Activated T-helper 1 cell treated with anti-CD3 and anti-CD28 coated beads, Interleukin-2, amount 50 U/mL, for 16 hours (primary cell): ENCODE data around the gene HOXA10.

Experiments
- DNase-seq, 2 donors: peaks; one replicate each; pipeline ENCODE4 v3.0.0-alpha.2; 2020; ENCODE audit warnings: low read depth in 1 of 2, low spot score in 1 of 2

The HOXA10 gene

DNA sequence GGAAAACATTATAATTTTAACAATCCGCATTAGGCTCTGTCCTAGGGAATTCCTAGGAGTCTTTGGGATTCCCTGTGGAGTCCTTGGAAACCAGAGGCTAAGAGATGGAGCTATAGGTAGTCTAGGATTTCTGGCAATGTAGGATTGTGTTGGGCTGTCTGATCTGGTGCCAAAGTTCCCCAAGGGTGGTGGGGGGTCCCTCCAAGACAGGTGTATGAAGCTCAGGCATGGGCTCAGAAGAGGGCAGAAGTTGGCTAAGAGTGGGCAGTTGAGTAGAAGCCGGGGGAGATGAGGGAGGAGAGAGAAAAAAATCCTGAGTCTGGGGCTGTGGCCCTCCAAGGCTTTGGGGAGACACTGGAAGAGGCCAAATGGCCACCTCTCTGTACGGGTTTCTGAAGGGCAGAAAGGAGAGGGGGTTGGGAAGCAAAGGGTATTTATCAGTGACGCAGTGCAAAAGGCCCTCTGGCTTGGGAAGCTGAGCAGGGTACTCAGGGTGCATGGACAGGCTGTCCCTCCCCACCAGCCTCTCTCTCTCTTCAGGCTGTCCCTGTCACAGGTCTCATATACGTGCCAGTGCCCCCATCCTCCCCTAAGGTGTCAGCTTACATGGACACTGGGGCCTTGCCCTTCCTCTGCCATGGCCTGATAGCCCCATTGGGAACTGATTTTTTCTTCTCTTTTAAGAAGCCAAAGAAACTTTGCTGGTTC, 27.5 kb downstream of the HOXA10 start:
- no peak for DNase-seq

DNA sequence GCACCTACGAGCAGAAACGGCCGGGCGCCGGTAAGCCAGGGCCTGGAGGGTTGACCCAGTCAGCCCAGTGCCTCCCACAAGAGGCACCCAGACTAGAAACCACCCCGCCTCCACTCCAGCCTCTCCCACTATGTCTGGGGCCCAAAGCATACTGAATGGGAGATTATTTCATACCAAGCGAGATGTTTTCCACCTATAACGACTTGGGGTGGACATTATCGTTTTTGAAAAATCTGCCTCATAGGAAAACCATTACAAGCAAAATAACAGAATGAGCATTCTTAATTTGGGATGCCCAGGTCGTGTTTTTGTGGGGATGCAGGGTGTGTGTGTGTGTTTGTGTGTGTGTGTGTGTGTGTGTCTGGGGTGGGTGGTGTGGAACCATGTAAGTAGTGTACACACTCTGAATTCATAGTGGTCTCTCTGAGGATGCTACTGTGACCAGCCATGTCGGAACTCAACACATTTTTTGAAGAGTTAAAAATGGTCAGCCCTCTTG, 28.2 kb downstream of the HOXA10 start:
- no peak for DNase-seq

DNA sequence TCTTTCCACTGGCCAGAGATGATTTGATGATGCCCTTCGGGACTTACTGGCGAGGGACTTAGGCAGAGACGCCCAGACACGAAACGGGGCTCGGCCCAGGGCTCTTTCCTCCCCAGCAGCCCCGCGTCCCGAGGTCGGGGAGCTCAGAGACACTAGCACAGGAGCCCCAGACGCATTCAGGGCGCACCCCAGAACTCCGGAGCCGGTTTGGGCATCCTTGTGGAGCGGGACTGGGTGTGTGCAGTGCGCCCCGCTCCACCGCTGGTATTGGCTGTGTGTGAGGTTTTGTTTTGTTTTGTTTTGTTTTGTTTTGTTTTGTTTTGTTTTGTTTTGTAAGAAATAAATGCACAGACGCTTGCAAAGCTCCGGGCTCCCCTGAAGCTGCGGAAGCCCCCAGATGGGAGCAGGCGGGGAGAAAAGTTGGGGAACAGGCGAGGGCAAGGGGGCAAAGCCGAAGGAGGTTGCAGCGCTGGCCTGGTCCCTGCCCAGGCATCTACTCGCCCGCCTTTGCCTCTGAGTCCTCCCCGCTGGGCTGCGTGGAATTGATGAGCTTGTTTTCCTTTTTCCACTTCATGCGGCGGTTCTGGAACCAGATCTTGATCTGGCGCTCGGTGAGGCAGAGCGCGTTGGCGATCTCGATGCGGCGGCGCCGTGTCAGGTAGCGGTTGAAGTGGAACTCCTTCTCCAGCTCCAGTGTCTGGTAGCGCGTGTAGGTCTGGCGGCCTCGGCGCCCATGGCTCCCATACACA, 28.8 kb downstream of the HOXA10 start:
- DNase-seq = no peak

DNA sequence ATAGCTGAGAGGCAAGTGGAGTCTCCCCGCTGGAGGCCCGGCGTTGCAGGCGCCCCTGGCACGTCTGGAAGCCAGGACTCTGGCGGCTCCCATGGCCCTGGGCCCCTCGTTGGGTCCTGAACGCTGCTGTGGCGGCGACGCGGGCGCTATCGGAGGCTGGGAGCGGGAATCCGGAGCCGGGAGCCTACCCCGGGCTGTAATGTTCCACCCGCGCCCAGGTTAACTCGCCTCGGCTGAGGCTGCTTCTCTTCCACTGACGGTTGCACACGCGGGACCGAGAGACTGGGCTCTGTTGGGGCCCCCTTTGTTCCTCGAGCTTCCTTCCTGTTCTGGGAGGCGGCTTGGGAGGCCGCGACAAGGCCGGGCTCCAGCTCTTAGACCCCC, 29.3 kb downstream of the HOXA10 start:
- DNase-seq = no peak

DNA sequence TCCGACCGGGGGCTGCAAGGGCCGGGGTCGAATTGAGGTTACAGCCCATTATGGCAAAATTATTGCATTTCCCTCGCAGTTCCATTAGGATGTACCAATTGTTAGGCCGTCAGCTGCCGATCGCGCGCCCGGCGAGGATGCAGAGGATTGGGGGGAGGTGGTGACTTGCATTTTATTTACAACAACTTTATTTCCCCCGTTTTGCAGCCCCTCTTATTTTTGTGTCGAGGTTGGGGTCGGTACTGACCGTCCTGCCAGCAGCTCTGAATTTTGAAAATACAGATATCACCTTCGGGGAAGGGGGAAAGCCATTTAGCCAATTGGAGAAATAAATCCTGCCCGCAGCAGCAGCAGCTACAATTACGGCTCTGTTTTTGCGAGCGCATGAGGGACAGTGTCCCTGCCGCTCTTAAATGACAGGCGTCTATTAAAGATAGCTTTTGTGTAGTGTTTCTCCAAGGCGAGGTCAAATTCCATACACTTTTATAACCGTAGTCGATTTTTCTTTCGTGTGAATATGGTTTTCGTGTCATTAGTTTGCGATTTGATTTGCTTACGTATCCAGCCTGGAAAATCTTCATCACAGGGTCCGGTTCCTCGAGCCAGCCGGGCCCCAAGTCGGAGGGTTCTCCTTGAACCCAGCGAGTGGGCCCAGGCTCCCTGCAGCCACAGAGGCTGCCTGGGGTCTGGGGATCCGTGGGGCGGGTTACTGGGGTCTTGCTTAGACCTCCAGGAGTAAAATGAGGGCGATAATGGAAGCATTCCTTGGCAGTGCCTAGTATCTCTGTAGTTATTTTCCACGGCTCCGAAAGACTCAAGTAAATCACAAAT, 30.0 kb downstream of the HOXA10 start:
- DNase-seq = no peak

DNA sequence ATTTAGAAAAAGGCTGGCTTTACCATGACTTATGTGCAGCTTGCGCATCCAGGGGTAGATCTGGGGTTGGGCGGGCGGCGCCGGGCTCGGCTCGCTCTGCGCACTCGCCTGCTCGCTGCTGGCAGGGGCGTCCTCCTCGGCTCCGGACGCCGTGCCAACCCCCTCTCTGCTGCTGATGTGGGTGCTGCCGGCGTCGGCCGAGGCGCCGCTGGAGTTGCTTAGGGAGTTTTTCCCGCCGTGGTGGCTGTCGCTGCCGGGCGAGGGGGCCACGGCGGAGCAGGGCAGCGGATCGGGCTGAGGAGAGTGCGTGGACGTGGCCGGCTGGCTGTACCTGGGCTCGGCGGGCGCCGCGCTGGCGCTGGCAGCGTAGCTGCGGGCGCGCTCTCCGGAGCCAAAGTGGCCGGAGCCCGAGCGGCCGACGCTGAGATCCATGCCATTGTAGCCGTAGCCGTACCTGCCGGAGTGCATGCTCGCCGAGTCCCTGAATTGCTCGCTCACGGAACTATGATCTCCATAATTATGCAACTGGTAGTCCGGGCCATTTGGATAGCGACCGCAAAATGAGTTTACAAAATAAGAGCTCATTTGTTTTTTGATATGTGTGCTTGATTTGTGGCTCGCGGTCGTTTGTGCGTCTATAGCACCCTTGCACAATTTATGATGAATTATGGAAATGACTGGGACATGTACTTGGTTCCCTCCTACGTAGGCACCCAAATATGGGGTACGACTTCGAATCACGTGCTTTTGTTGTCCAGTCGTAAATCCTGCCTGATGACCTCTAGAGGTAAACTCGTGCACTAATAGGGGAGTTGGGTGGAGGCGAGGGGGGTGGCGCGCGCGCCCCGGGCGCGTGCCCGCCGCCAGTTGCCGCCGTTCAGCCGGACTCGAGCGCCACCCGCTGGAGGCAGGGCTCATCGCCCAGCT, 30.8 kb downstream of the HOXA10 start, which contains the start of gene HOXA5:
TSS of gene HOXA5 (minus strand) at position 659 of the 927 bp plus-strand sequence. CDS start at position 585, 74 bp downstream.
- DNase-seq = no peak

- no peak for DNase-seq
Measured at GRCh38 chr7:27142580-27143022, 31.5 kb downstream of the HOXA10 start.

DNA sequence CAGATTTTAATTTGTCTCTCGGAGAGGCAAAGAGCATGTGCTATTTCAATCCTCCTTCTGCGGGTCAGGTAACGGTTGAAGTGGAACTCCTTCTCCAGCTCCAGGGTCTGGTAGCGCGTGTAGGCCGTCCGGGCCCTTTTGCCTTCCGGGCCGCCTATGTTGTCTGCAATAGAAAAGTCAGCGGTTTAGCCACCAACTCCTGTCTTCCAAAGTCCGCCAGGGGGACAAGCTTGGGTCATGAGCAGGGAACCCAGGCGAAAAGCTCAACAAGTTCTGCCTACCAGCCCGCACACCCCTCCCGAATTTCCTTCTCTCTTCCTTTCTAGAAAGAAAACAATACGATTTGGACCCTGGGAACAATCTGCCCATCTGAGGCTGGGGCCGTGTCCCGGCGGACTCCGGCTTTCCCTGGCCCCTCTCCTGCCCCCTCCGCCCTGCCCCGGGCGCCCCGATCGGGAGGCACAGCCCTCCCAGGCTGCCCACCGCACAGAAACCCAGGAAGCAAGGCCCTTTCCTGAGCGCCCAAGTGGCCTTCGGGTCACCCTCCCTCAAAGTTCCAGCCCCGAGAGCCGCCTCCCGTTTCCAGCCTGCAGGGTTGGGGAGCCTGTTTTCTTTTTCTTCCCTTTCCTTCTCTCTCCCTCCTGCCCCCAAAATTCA, 32.1 kb downstream of the HOXA10 start:
- DNase-seq = no peak

- no peak for DNase-seq
Measured at GRCh38 chr7:27141137-27141922, 32.8 kb downstream of the HOXA10 start.

DNA sequence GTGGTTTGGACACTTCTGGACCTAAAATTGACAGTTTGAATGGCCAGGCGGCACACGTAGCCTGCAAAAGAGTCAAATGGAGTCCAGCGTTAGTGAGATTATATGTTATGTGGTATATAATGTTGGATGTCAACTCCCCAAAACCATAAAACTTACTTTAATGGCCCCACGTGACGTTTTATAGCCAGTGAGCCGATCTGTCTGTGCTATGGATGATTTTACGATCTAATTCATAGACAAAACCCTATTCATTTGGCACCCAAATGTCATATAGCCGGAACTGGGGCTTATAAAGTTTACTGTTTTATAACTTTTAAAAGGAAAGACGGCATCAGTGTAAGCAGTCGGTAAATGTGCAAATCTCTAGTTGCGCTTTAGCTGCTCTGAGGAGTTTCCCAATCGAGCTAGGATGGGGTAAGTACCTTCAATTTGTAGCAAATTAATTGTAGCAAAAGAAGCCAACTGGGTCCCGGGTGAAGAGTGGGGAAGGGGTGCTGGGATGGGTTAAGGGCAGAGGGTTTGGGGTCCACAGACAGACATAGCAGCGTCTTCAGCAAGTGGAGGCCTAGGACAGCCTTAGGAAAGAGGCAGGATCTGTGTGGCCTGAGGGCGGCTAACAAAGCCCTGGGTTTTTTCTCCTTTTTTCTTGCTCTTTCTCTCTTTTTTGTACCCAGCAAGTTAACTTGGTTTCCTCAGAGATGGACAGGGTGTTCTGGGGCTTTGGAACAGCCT, 33.8 kb downstream of the HOXA10 start:
- DNase-seq = no peak

GRCh38 chr7:27139334-27140125, 34.6 kb downstream of the HOXA10 start:
- DNase-seq = no peak

DNA sequence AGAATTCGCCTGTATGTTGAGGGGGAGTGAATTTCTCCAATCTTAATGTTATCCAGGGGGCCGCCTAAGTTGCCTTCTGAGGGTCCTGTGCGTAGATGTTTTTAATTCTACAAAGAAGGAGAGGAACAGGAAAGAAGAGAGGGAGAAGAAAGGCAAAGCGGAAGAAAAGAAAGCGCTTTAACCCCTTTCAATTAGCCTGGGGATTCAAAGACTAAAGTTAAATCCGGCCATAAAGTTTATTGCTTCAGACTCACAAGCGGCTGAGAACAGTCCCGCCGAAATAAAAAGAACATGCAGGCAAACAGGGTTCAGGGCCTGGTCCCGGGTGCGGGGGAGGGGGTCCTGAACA, 35.2 kb downstream of the HOXA10 start:
- DNase-seq = no peak

GRCh38 chr7:27138472-27138871, 35.6 kb downstream of the HOXA10 start:
- no peak for DNase-seq

DNA sequence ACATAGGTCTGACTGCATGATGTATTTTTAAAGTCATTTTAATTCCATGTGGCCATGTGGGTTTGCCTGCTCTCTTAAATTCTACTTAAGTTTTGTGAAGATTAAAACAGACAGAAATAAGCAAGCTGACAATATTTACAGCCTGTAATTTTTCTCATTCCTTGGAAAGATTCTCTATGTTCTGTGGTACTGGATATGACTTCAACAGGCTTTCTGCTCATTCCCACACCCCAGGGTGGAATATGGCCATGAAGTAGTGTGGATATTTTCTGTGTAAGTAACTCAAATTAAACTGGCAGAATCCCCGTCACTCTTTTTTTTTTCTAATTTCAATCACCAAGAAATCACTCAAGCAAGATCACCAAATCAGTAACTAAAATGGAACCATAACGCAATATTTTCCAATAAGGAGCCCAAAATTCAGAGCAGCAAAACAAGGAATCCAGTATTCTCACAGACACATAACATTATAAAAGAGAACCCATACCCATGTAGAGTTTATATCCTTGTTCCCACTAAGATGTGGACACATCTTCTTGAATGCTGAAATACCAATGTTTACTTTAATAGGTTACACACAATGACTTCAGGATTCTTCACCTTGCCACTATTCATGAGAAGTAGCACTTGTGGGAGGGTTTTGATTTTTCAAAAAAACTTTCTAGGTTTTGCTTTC, 36.3 kb downstream of the HOXA10 start:
- DNase-seq = no peak

- no peak for DNase-seq
Measured at GRCh38 chr7:27134392-27134791, 39.7 kb downstream of the HOXA10 start.

DNA sequence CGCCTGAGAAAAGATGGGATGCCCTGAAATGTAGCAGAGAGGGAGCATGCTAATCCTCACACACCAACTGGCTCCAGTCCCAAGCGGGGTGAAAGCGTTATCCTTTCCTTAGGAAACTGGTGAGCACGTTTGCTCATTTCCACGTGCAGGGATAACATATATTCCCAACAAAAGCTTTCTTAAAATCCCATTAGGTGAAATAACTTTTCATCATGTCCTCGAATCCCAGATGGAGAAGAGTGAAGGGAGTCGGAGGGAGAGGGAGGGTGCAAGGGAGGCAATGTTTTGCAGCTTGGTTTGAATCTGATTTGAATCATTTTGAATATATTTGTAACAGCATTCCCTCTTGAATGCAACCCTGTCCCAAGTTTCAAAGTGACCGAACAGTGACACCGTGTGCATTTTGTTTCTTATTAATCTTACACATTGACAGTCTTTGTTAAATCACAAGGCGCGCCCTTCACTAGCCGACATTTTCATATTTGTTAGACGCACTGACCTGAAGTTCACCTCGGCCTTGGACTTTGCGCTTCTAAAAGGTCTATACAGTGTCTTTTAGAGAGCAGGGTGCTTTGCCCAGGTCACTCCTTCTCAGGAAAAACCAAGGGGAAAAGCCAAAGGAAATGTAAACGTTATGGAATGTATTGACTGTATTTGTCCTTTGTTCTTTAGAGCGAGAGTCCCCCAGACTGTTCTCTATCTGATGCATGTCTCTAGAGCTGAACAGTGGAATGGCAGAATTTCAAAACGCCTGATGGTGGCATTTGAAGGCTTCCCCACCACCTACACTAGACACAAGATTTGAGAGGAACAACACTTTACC, 40.5 kb downstream of the HOXA10 start:
- no peak for DNase-seq
